NB4 (cell line): ENCODE measurements around the gene CNN2.

Experiments
- POLR2A ChIP-seq: IDR thresholded peaks from 2 replicates; pipeline ENCODE4 v1.6.1; 2011; ENCODE audit warnings: mild to moderate bottlenecking; ENCODE audit not compliant: insufficient read length; ENCODE audit errors: extremely low read depth
- TF ChIP-seq, protein P1 (sequence below): IDR thresholded peaks from one replicate; pipeline ENCODE4 v1.5.1; 2012; ENCODE audit warnings: low read depth, low read length
- TF ChIP-seq, protein P2 (sequence below): IDR thresholded peaks from 2 replicates; pipeline ENCODE4 v1.6.1; 2011; ENCODE audit warnings: low read depth, low read length

DNA sequence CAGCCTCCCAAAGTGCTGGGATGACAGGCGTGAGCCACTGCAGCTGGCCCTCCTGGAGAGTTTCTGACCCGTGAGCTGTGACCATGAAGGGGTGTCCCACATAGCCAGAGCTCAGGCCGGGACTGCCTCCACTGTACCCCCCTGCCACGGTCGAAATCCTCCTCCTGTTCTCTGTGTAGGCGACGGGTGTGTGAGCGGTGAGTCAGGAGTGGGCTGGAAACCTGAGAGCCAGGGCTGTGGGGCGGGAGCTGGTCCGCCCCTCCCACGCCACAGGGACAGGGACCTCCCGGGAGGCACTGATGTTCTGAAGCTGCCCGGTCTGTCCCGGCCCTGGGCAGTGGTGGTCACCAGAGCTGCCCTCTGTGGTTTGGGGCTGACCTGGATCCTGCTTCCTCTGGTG, 38.3 kb upstream of the CNN2 start:
- TF ChIP-seq, protein P1, sequence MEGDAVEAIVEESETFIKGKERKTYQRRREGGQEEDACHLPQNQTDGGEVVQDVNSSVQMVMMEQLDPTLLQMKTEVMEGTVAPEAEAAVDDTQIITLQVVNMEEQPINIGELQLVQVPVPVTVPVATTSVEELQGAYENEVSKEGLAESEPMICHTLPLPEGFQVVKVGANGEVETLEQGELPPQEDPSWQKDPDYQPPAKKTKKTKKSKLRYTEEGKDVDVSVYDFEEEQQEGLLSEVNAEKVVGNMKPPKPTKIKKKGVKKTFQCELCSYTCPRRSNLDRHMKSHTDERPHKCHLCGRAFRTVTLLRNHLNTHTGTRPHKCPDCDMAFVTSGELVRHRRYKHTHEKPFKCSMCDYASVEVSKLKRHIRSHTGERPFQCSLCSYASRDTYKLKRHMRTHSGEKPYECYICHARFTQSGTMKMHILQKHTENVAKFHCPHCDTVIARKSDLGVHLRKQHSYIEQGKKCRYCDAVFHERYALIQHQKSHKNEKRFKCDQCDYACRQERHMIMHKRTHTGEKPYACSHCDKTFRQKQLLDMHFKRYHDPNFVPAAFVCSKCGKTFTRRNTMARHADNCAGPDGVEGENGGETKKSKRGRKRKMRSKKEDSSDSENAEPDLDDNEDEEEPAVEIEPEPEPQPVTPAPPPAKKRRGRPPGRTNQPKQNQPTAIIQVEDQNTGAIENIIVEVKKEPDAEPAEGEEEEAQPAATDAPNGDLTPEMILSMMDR = no peak
- no peak for TF ChIP-seq POLR2A
- TF ChIP-seq, protein P2, sequence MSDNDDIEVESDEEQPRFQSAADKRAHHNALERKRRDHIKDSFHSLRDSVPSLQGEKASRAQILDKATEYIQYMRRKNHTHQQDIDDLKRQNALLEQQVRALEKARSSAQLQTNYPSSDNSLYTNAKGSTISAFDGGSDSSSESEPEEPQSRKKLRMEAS = no peak
